PC-9 (cell line): ENCODE data around the gene AKAP12. TPM values are rescaled to one million over a fixed set of nuclear protein-coding genes. Genes with fewer than 3 reads are reported as not detected.

Source experiments
- BruUV-seq: library from RNA; stranded (reverse); fragments of 400-500 nt; replicated peaks from 2 replicates; lab custom pipeline; 2021; lab: Mats Ljungman, UMichigan
- CTCF ChIA-PET: fragments of 300-600 bp; sonication (Branson Sonifier 250); formaldehyde crosslinking; loops from one replicate; lab custom pipeline; 2022; ENCODE audit warnings: antibody characterized with exemption; lab: Charles Lee
- POLR2A ChIA-PET: fragments of 300-600 bp; sonication (Branson Sonifier 250); formaldehyde crosslinking; loops from one replicate; lab custom pipeline; 2022; ENCODE audit warnings: antibody characterized with exemption; ENCODE audit not compliant: unreplicated experiment; lab: Charles Lee
- DNase-seq, 2 experiments: peaks; one replicate each; pipeline versions ENCODE4 v3.0.0 to v3.0.0-alpha.2; 2015 to 2022; ENCODE audit warnings: mixed read lengths in 1 of 2
- H2AFZ ChIP-seq: fragments of 200-600 bp; sonication (generic); 2 replicates; pipeline ENCODE4 v1.8.1; 2017; ENCODE audit warnings: antibody characterized with exemption
- H3F3A ChIP-seq: fragments of 200-600 bp; sonication (generic); 2 replicates; pipeline ENCODE4 v1.8.1; 2017; ENCODE audit warnings: antibody characterized with exemption, mild to moderate bottlenecking, low read depth; ENCODE audit not compliant: insufficient read depth
- H3K27ac ChIP-seq: fragments of 200-600 bp; sonication (generic); 2 replicates; pipeline ENCODE4 v1.6.1; 2016; ENCODE audit warnings: mixed run types
- H3K27me3 ChIP-seq: fragments of 200-600 bp; sonication (generic); 2 replicates; pipeline ENCODE4 v1.6.1; 2016; ENCODE audit warnings: low read depth, mixed run types; ENCODE audit not compliant: insufficient read depth
- H3K36me3 ChIP-seq: fragments of 200-600 bp; sonication (generic); 2 replicates; pipeline ENCODE4 v1.6.1; 2016; ENCODE audit warnings: low read depth, mixed run types
- H3K4me1 ChIP-seq: fragments of 200-600 bp; sonication (generic); replicated peaks from 2 replicates; pipeline ENCODE4 v1.6.1; 2016; ENCODE audit warnings: mixed run types; ENCODE audit not compliant: insufficient read depth
- H3K4me2 ChIP-seq: fragments of 200-600 bp; sonication (generic); 2 replicates; pipeline ENCODE4 v1.6.1; 2017; ENCODE audit warnings: mixed run types
- H3K4me3 ChIP-seq: fragments of 200-600 bp; sonication (generic); 2 replicates; pipeline ENCODE4 v1.6.1; 2016; ENCODE audit warnings: mixed run types
- H3K79me2 ChIP-seq: fragments of 200-600 bp; sonication (generic); 2 replicates; pipeline ENCODE4 v1.6.1; 2017; ENCODE audit warnings: low read depth, mixed run types
- H3K9me2 ChIP-seq: fragments of 200-600 bp; sonication (generic); 2 replicates; pipeline ENCODE4 v1.8.1; 2017; ENCODE audit warnings: mild to moderate bottlenecking; ENCODE audit not compliant: insufficient read depth
- H3K9me3 ChIP-seq: fragments of 200-600 bp; sonication (generic); 2 replicates; pipeline ENCODE4 v1.8.1; 2016; ENCODE audit warnings: low read depth; ENCODE audit not compliant: insufficient read depth
- H4K20me1 ChIP-seq: fragments of 200-600 bp; sonication (generic); 2 replicates; pipeline ENCODE4 v1.8.1; 2017; ENCODE audit not compliant: insufficient read depth
- EZH2 ChIP-seq: fragments of 200-600 bp; sonication (generic); IDR thresholded peaks from 2 replicates; pipeline ENCODE4 v1.8.0; 2017; ENCODE audit warnings: antibody characterized with exemption, low read depth
- intact Hi-C: fragments of 100-400 bp; cut with micrococcal nuclease; formaldehyde crosslinking; loops from one replicate; pipeline ENCODE4 v1.10.0; 2022; ENCODE audit not compliant: unreplicated experiment
- total RNA-seq: library from RNA; stranded (reverse); gene quantifications from 2 replicates; pipeline ENCODE4 v1.2.3, GENCODE V29; 2021
- TF ChIP-seq, protein P1 (sequence below): fragments of 200-600 bp; sonication (generic); conservative IDR thresholded peaks from 2 replicates; pipeline ENCODE4 v1.6.1; 2017; ENCODE audit warnings: mixed run types, antibody characterized with exemption, mild to moderate bottlenecking, moderate library complexity

The AKAP12 gene
- total RNA-seq, 1 experiment from 2014 or later, result 12.6 TPM

DNA sequence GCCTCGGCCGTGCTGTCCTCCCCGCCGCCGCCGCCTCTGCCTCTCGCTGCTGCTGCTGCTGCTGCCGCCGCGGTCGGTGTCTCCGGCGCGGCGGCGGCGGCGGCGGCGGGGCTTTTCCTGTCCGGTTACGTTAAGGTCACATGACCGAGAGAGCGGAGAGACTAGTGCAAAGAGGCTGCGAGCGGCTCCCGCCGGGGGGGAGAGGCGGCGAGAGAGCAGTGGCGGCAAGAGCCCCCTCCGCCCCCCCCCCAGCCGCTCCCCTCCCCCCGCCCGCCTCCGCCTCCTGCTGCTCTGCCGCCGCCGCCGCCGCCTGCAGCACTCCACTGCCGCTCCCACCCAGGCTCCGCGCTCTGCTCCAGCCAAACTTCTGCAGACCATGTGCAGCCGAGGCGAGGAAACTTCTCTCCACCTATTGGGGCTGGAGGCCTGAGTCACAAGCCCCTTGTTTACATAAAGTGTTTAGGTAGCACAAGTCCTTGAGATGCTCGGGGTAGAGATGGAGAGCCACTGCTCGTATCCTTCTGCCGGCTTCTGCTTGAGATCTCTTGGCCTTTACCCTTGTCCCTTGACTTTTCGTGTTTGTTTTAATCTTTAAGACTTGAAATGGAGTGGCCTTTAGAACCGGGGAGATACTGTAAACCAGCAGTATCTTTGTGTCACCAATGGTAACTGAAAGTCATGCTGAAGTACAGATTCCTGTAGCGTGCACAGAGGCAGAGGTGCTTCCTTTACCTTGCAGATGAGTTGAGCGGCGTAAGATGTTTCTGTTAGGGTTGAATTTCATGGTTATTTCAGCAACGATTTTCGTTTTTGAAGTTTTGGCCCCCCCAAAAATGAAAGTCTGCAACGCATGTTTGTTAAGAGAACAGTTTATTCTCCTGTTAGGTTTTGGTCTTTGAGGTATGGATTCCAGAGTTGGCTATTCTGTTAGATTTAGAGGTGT lies 152.0 kb downstream of the AKAP12 start, which contains the start of gene ZBTB2:
Gene ZBTB2 (minus strand): TSS at position 89 of the 943 bp plus-strand sequence. CDS start 17,922 bp downstream, outside the sequence.
- intact Hi-C loops, result loop anchor here (2.0 kb wide), 1 partner anchor 17 kb away; no protein-coding TSS in a partner anchor
- H3K36me3 ChIP-seq, result peaks cover 10% of the 10 kb centered on the region
- peaks cover 77% of the 10 kb centered on the region for H3K79me2 ChIP-seq
- H4K20me1 ChIP-seq, result peaks cover 39% of the 10 kb centered on the region
- H3K4me1 ChIP-seq, result peaks cover 49% of the 10 kb centered on the region
- no peaks in the 10 kb centered on the region; the same call in 1 of the 2 replicates for H3K9me3 ChIP-seq
- peak within 1 kb of the TSS; percentile 64 for H3K4me3 ChIP-seq
- TF ChIP-seq, protein P1, sequence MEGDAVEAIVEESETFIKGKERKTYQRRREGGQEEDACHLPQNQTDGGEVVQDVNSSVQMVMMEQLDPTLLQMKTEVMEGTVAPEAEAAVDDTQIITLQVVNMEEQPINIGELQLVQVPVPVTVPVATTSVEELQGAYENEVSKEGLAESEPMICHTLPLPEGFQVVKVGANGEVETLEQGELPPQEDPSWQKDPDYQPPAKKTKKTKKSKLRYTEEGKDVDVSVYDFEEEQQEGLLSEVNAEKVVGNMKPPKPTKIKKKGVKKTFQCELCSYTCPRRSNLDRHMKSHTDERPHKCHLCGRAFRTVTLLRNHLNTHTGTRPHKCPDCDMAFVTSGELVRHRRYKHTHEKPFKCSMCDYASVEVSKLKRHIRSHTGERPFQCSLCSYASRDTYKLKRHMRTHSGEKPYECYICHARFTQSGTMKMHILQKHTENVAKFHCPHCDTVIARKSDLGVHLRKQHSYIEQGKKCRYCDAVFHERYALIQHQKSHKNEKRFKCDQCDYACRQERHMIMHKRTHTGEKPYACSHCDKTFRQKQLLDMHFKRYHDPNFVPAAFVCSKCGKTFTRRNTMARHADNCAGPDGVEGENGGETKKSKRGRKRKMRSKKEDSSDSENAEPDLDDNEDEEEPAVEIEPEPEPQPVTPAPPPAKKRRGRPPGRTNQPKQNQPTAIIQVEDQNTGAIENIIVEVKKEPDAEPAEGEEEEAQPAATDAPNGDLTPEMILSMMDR, result no peak
- no peak for TF ChIP-seq EZH2
- POLR2A ChIA-PET, result interaction anchor here (0.6 kb wide), 1 partner anchor 510 kb away, joined by 6 read pairs; no protein-coding TSS in a partner anchor
- peak within 1 kb of the TSS; percentile 98 for H3K27ac ChIP-seq
- DNase-seq, result peak; percentile 42 to 81
- no peak within 1 kb of the TSS for H2AFZ ChIP-seq
- CTCF ChIA-PET, result no interaction called here
- H3K27me3 ChIP-seq, result no peaks in the 10 kb centered on the region
- peak within 1 kb of the TSS; percentile 90 for H3K4me2 ChIP-seq
- H3F3A ChIP-seq, result peaks cover 49% of the 10 kb centered on the region
- BruUV-seq, result TSS peak; percentile 47
- H3K9me2 ChIP-seq, result no peaks in the 10 kb centered on the region

GRCh38 chr6:151392427-151392826 lies 152.7 kb downstream of the AKAP12 start:
- Histone ChIP-seq H3K9me3 (no peaks in the 10 kb centered on the region; the same call in 1 of the 2 replicates), H3K4me1 (peaks cover 49% of the 10 kb centered on the region), H4K20me1 (peaks cover 44% of the 10 kb centered on the region), H3K27ac (peak overlapping the region; percentile 98), H3F3A (peaks cover 49% of the 10 kb centered on the region; the same call in 1 of the 2 replicates), H3K79me2 (peaks cover 77% of the 10 kb centered on the region), H3K4me2 (peak overlapping the region; percentile 90), H3K27me3 (no peaks in the 10 kb centered on the region), H3K36me3 (peaks cover 9% of the 10 kb centered on the region), H3K9me2 (no peaks in the 10 kb centered on the region), H3K4me3 (peak overlapping the region; percentile 64), H2AFZ (no peak overlapping the region)
- intact Hi-C loops, result no loop called here
- DNase-seq, result no peak
- no peak for TF ChIP-seq EZH2
- TF ChIP-seq, protein P1, result no peak
- CTCF ChIA-PET, result no interaction called here
- POLR2A ChIA-PET, result interaction anchor here (0.6 to 0.7 kb wide), 2 partner anchors 43 to 510 kb away, joined by 4 to 6 read pairs; no protein-coding TSS in a partner anchor
- no TSS peak for BruUV-seq

- Histone ChIP-seq H3K79me2 (peaks cover 77% of the 10 kb centered on the region), H4K20me1 (peaks cover 51% of the 10 kb centered on the region), H3K27ac (peak overlapping the region; percentile 98; the same call in 1 of the 2 replicates), H3K4me1 (peaks cover 44% of the 10 kb centered on the region), H3K9me3 (no peaks in the 10 kb centered on the region; the same call in 1 of the 2 replicates), H3K36me3 (peaks cover 15% of the 10 kb centered on the region), H3F3A (peaks cover 48% of the 10 kb centered on the region; the same call in 1 of the 2 replicates), H3K4me3 (peak overlapping the region; percentile 64; the same call in 1 of the 2 replicates), H3K9me2 (no peaks in the 10 kb centered on the region), H3K4me2 (peak overlapping the region; percentile 90), H3K27me3 (no peaks in the 10 kb centered on the region), H2AFZ (no peak overlapping the region)
- POLR2A ChIA-PET, result interaction anchor here (0.6 kb wide), 1 partner anchor 19 kb away, joined by 27 read pairs; no protein-coding TSS in a partner anchor
- no peak for DNase-seq
- intact Hi-C loops, result no loop called here
- no TSS peak for BruUV-seq
- TF ChIP-seq EZH2, result no peak
- TF ChIP-seq, protein P1, result no peak
- CTCF ChIA-PET, result no interaction called here
Observed at GRCh38 chr6:151393410-151393809, 153.6 kb downstream of the AKAP12 start.
